Caco-2 (cell line): Measurements from ENCODE around the gene A2ML1. TPM values are rescaled to one million over a fixed set of nuclear protein-coding genes. Genes with fewer than 3 reads are reported as not detected.

Experiments
- BruUV-seq: library from RNA; stranded (reverse); fragments of 400-500 nt; replicated peaks from 2 replicates; lab custom pipeline; 2021; lab: Mats Ljungman, UMichigan
- CTCF ChIA-PET: fragments of 300-600 bp; sonication (Branson Sonifier 250); formaldehyde crosslinking; loops from one replicate; lab custom pipeline; 2022; ENCODE audit warnings: antibody characterized with exemption; lab: Charles Lee
- POLR2A ChIA-PET: fragments of 300-600 bp; sonication (Branson Sonifier 250); formaldehyde crosslinking; loops from one replicate; lab custom pipeline; 2022; ENCODE audit warnings: antibody characterized with exemption; lab: Charles Lee
- DNase-seq, 2 experiments: peaks; one replicate each; pipeline versions ENCODE4 v3.0.0 to v3.0.0-alpha.2; 2020 to 2022
- H3K27me3 ChIP-seq: replicated peaks from 2 replicates; pipeline ENCODE4 v1.6.0; 2011; ENCODE audit warnings: low read length; ENCODE audit not compliant: control insufficient read depth, insufficient read depth
- H3K36me3 ChIP-seq: 2 replicates; pipeline ENCODE4 v1.5.1; 2011; ENCODE audit warnings: low read length; ENCODE audit not compliant: control insufficient read depth, insufficient read depth
- H3K4me1 ChIP-seq: fragments of 250-450 bp; sonication (Bioruptor Pico); 2 replicates; pipeline ENCODE4 v1.5.1; 2020; ENCODE audit warnings: mild to moderate bottlenecking
- H3K4me3 ChIP-seq: 2 replicates; pipeline ENCODE4 v1.5.1; 2011; ENCODE audit warnings: low read depth, mild to moderate bottlenecking, control low read depth, low read length
- H3K9me3 ChIP-seq: fragments of 250-450 bp; sonication (Bioruptor Pico); 2 replicates; pipeline ENCODE4 v1.5.1; 2020; ENCODE audit warnings: mild to moderate bottlenecking, moderate library complexity
- H3K27ac Mint-ChIP-seq: one replicate; pipeline ENCODE4 v1.8.0; 2022; ENCODE audit warnings: mixed read lengths; ENCODE audit not compliant: unreplicated experiment
- H3K27me3 Mint-ChIP-seq: one replicate; pipeline ENCODE4 v1.8.0; 2022; ENCODE audit warnings: mixed read lengths; ENCODE audit not compliant: insufficient read depth, unreplicated experiment
- H3K36me3 Mint-ChIP-seq: one replicate; pipeline ENCODE4 v1.8.0; 2022; ENCODE audit warnings: mild to moderate bottlenecking, mixed read lengths; ENCODE audit not compliant: insufficient read depth, unreplicated experiment
- H3K4me1 Mint-ChIP-seq: one replicate; pipeline ENCODE4 v1.8.0; 2022; ENCODE audit warnings: low read depth, mixed read lengths; ENCODE audit not compliant: unreplicated experiment
- H3K4me3 Mint-ChIP-seq: one replicate; pipeline ENCODE4 v1.8.0; 2022; ENCODE audit warnings: mild to moderate bottlenecking, moderate library complexity, mixed read lengths; ENCODE audit not compliant: unreplicated experiment
- H3K9me3 Mint-ChIP-seq: one replicate; pipeline ENCODE4 v1.8.0; 2022; ENCODE audit warnings: mixed read lengths; ENCODE audit not compliant: unreplicated experiment
- CTCF ChIP-seq, 2 experiments: fragments of 200-600 bp in 1 of 2; IDR thresholded peaks; 1 replicate in 1 of 2; 2 replicates in 1 of 2; pipeline versions ENCODE4 v1.5.1 to v1.8.0; 2011 to 2022; ENCODE audit warnings: antibody characterized with exemption in 1 of 2, control low read depth in 1 of 2, inconsistent platforms in 1 of 2, low read depth in 1 of 2, low read length in 1 of 2, mild to moderate bottlenecking in 1 of 2, moderate library complexity in 1 of 2; ENCODE audit not compliant: insufficient read depth in 1 of 2, severe bottlenecking in 1 of 2, unreplicated experiment in 1 of 2
- intact Hi-C: fragments of 100-400 bp; cut with micrococcal nuclease; formaldehyde crosslinking; loops from one replicate; pipeline ENCODE4 v1.10.0; 2022; ENCODE audit not compliant: unreplicated experiment
- total RNA-seq: library from RNA; stranded (reverse); gene quantifications from 2 replicates; pipeline ENCODE4 v1.2.3, GENCODE V29; 2022

A2ML1 gene
- total RNA-seq, 1 experiment from 2014 or later: not detected

GRCh38 chr12:8841778-8842177 is 19.4 kb downstream of the A2ML1 start:
- Mint-ChIP-seq H3K4me1 (no peaks in the 10 kb centered on the region), H3K4me3 (no peak overlapping the region), H3K27me3 (peaks cover 23% of the 10 kb centered on the region), H3K27ac (no peak overlapping the region), H3K9me3 (no peaks in the 10 kb centered on the region), H3K36me3 (no peaks in the 10 kb centered on the region)
- ChIA-PET CTCF (no interaction called here), POLR2A (no interaction called here)
- Histone ChIP-seq H3K27me3 (0 out of 2 replicates have a peak, but pooled peaks cover 1% of the 10 kb centered on the region), H3K9me3 (no peaks in the 10 kb centered on the region), H3K4me1 (no peaks in the 10 kb centered on the region), H3K36me3 (no peaks in the 10 kb centered on the region), H3K4me3 (no peak overlapping the region)
- intact Hi-C loops: no loop called here
- DNase-seq: no peak
- no TSS peak for BruUV-seq
- no peak for TF ChIP-seq CTCF (IDR thresholded peaks at IDR 0.05; ENCODE audit: insufficient read depth in 1 of 2, low read depth in 1 of 2, low read length in 1 of 2, severe bottlenecking in 1 of 2, unreplicated experiment in 1 of 2)

- Mint-ChIP-seq H3K9me3 (no peaks in the 10 kb centered on the region), H3K4me3 (no peak overlapping the region), H3K4me1 (no peaks in the 10 kb centered on the region), H3K27ac (no peak overlapping the region), H3K36me3 (no peaks in the 10 kb centered on the region), H3K27me3 (peaks cover 29% of the 10 kb centered on the region)
- no peaks in the 10 kb centered on the region for H3K4me1 ChIP-seq
- no peaks in the 10 kb centered on the region for H3K9me3 ChIP-seq
- intact Hi-C loops: no loop called here
- CTCF ChIA-PET: interaction anchor here (0.7 kb wide), 1 partner anchor 16 kb away, joined by 3 read pairs; no protein-coding TSS in a partner anchor
- no TSS peak for BruUV-seq
- no peak for DNase-seq
- no peak overlapping the region for H3K4me3 ChIP-seq
- POLR2A ChIA-PET: no interaction called here
- H3K36me3 ChIP-seq: no peaks in the 10 kb centered on the region
- H3K27me3 ChIP-seq: no peaks in the 10 kb centered on the region
- no peak for TF ChIP-seq CTCF (IDR thresholded peaks at IDR 0.05; ENCODE audit: insufficient read depth in 1 of 2, low read depth in 1 of 2, low read length in 1 of 2, severe bottlenecking in 1 of 2, unreplicated experiment in 1 of 2)
These were observed 22.2 kb downstream of the A2ML1 start for GRCh38 chr12:8844665-8845064.

GRCh38 chr12:8846305-8846704 is 23.9 kb downstream of the A2ML1 start:
- DNase-seq: no peak
- H3K4me1 ChIP-seq: no peaks in the 10 kb centered on the region
- no peak overlapping the region for H3K4me3 ChIP-seq
- Mint-ChIP-seq H3K4me1 (no peaks in the 10 kb centered on the region), H3K36me3 (no peaks in the 10 kb centered on the region), H3K9me3 (no peaks in the 10 kb centered on the region), H3K27me3 (peaks cover 37% of the 10 kb centered on the region), H3K27ac (no peak overlapping the region), H3K4me3 (no peak overlapping the region)
- ChIA-PET POLR2A (no interaction called here), CTCF (no interaction called here)
- no TSS peak for BruUV-seq
- no peak for TF ChIP-seq CTCF (IDR thresholded peaks at IDR 0.05; ENCODE audit: insufficient read depth in 1 of 2, low read depth in 1 of 2, low read length in 1 of 2, severe bottlenecking in 1 of 2, unreplicated experiment in 1 of 2)
- H3K9me3 ChIP-seq: no peaks in the 10 kb centered on the region
- no peaks in the 10 kb centered on the region for H3K36me3 ChIP-seq
- intact Hi-C loops: no loop called here
- no peaks in the 10 kb centered on the region for H3K27me3 ChIP-seq
